Measurements from ENCODE around the gene SCIMP.
"Not testable (repeated sequence)": the region's sequence is repeated elsewhere in the genome, so short reads cannot be mapped to it uniquely, and the experiment has no call there.

SCIMP gene

GRCh38 chr17:5191541-5192417, 42.9 kb downstream of the SCIMP start, which contains the start of gene ZNF594:
Gene ZNF594 (minus strand): TSS chr17:5191868. CDS start chr17:5184256, 7,612 bp downstream.
- Histone ChIP-seq H3K4me1 (ENCODE audit: control insufficient read depth, insufficient read depth, low read length, poor library complexity, severe bottlenecking) (peaks cover 9% of the 10 kb centered on the region), H3K9me3 (ENCODE audit: control insufficient read depth, low read length) (no peaks in the 10 kb centered on the region), H3K27me3 (replicated peaks; ENCODE audit: control insufficient read depth, insufficient read depth, low read length, poor library complexity, severe bottlenecking) (no peaks in the 10 kb centered on the region), H3K27ac (ENCODE audit: insufficient read depth, low read length, poor library complexity, severe bottlenecking) (peak within 1 kb of the TSS; percentile 75), H3K36me3 (ENCODE audit: control insufficient read depth, insufficient read depth, low read length) (no peaks in the 10 kb centered on the region), H3K4me3 (ENCODE audit: insufficient read depth, low read depth, low read length, poor library complexity, severe bottlenecking) (peak within 1 kb of the TSS; percentile 85)
- peak; percentile 92 to 95 (median 92) for DNase-seq

- H3K9me3 ChIP-seq (ENCODE audit: control insufficient read depth, low read length) = peaks cover 56% of the 10 kb centered on the region
- H3K36me3 ChIP-seq (ENCODE audit: control insufficient read depth, insufficient read depth, low read length) = no peaks in the 10 kb centered on the region
- H3K27ac ChIP-seq (ENCODE audit: insufficient read depth, low read length, poor library complexity, severe bottlenecking) = no peak overlapping the region
- H3K27me3 ChIP-seq (replicated peaks; ENCODE audit: control insufficient read depth, insufficient read depth, low read length, poor library complexity, severe bottlenecking) = no peaks in the 10 kb centered on the region
- H3K4me1 ChIP-seq (ENCODE audit: control insufficient read depth, insufficient read depth, low read length, poor library complexity, severe bottlenecking) = no peaks in the 10 kb centered on the region
- H3K4me3 ChIP-seq (ENCODE audit: insufficient read depth, low read depth, low read length, poor library complexity, severe bottlenecking) = no peak overlapping the region
- DNase-seq = peak in 1 of 3 donors; percentile 13
Observed at GRCh38 chr17:5184288-5184687, 50.4 kb downstream of the SCIMP start.

GRCh38 chr17:5183410-5183793, 51.3 kb downstream of the SCIMP start:
- Histone ChIP-seq H3K4me1 (ENCODE audit: control insufficient read depth, insufficient read depth, low read length, poor library complexity, severe bottlenecking) (no peaks in the 10 kb centered on the region), H3K9me3 (ENCODE audit: control insufficient read depth, low read length) (peaks cover 57% of the 10 kb centered on the region), H3K36me3 (ENCODE audit: control insufficient read depth, insufficient read depth, low read length) (no peaks in the 10 kb centered on the region), H3K27me3 (replicated peaks; ENCODE audit: control insufficient read depth, insufficient read depth, low read length, poor library complexity, severe bottlenecking) (no peaks in the 10 kb centered on the region), H3K27ac (ENCODE audit: insufficient read depth, low read length, poor library complexity, severe bottlenecking) (no peak overlapping the region), H3K4me3 (ENCODE audit: insufficient read depth, low read depth, low read length, poor library complexity, severe bottlenecking) (no peak overlapping the region)
- DNase-seq = no peak

- no peaks in the 10 kb centered on the region for H3K27me3 ChIP-seq (replicated peaks; ENCODE audit: control insufficient read depth, insufficient read depth, low read length, poor library complexity, severe bottlenecking)
- H3K27ac ChIP-seq (ENCODE audit: insufficient read depth, low read length, poor library complexity, severe bottlenecking) = no peak overlapping the region
- H3K9me3 ChIP-seq (ENCODE audit: control insufficient read depth, low read length) = peaks cover 59% of the 10 kb centered on the region
- no peaks in the 10 kb centered on the region for H3K4me1 ChIP-seq (ENCODE audit: control insufficient read depth, insufficient read depth, low read length, poor library complexity, severe bottlenecking)
- no peak for DNase-seq
- no peaks in the 10 kb centered on the region for H3K36me3 ChIP-seq (ENCODE audit: control insufficient read depth, insufficient read depth, low read length)
- H3K4me3 ChIP-seq (ENCODE audit: insufficient read depth, low read depth, low read length, poor library complexity, severe bottlenecking) = no peak overlapping the region
Observed at GRCh38 chr17:5182597-5183409, 51.9 kb downstream of the SCIMP start.

- Histone ChIP-seq H3K27ac (ENCODE audit: insufficient read depth, low read length, poor library complexity, severe bottlenecking) (no peak overlapping the region), H3K36me3 (ENCODE audit: control insufficient read depth, insufficient read depth, low read length) (no peaks in the 10 kb centered on the region), H3K27me3 (replicated peaks; ENCODE audit: control insufficient read depth, insufficient read depth, low read length, poor library complexity, severe bottlenecking) (no peaks in the 10 kb centered on the region), H3K4me3 (ENCODE audit: insufficient read depth, low read depth, low read length, poor library complexity, severe bottlenecking) (no peak overlapping the region), H3K9me3 (ENCODE audit: control insufficient read depth, low read length) (peaks cover 59% of the 10 kb centered on the region), H3K4me1 (ENCODE audit: control insufficient read depth, insufficient read depth, low read length, poor library complexity, severe bottlenecking) (no peaks in the 10 kb centered on the region)
- no peak for DNase-seq
Observed at GRCh38 chr17:5181509-5182305, 53.0 kb downstream of the SCIMP start.

GRCh38 chr17:5179003-5179402, 55.7 kb downstream of the SCIMP start:
- DNase-seq = no peak
- H3K9me3 ChIP-seq (ENCODE audit: control insufficient read depth, low read length) = peaks cover 53% of the 10 kb centered on the region
- no peaks in the 10 kb centered on the region for H3K27me3 ChIP-seq (replicated peaks; ENCODE audit: control insufficient read depth, insufficient read depth, low read length, poor library complexity, severe bottlenecking)
- H3K27ac ChIP-seq (ENCODE audit: insufficient read depth, low read length, poor library complexity, severe bottlenecking) = no peak overlapping the region
- H3K4me1 ChIP-seq (ENCODE audit: control insufficient read depth, insufficient read depth, low read length, poor library complexity, severe bottlenecking) = no peaks in the 10 kb centered on the region
- no peaks in the 10 kb centered on the region for H3K36me3 ChIP-seq (ENCODE audit: control insufficient read depth, insufficient read depth, low read length)
- no peak overlapping the region for H3K4me3 ChIP-seq (ENCODE audit: insufficient read depth, low read depth, low read length, poor library complexity, severe bottlenecking)

GRCh38 chr17:5175027-5175426, 59.6 kb downstream of the SCIMP start:
- not testable (repeated sequence) for H3K36me3 ChIP-seq (ENCODE audit: control insufficient read depth, insufficient read depth, low read length); H3K4me3 ChIP-seq (ENCODE audit: insufficient read depth, low read depth, low read length, poor library complexity, severe bottlenecking); H3K4me1 ChIP-seq (ENCODE audit: control insufficient read depth, insufficient read depth, low read length, poor library complexity, severe bottlenecking); H3K27ac ChIP-seq (ENCODE audit: insufficient read depth, low read length, poor library complexity, severe bottlenecking); DNase-seq; H3K27me3 ChIP-seq (replicated peaks; ENCODE audit: control insufficient read depth, insufficient read depth, low read length, poor library complexity, severe bottlenecking)
- peaks cover 13% of the 10 kb centered on the region for H3K9me3 ChIP-seq (ENCODE audit: control insufficient read depth, low read length)

GRCh38 chr17:5165791-5166564, 68.7 kb downstream of the SCIMP start:
- H3K27ac ChIP-seq (ENCODE audit: insufficient read depth, low read length, poor library complexity, severe bottlenecking); H3K36me3 ChIP-seq (ENCODE audit: control insufficient read depth, insufficient read depth, low read length); H3K4me3 ChIP-seq (ENCODE audit: insufficient read depth, low read depth, low read length, poor library complexity, severe bottlenecking); DNase-seq; H3K27me3 ChIP-seq (replicated peaks; ENCODE audit: control insufficient read depth, insufficient read depth, low read length, poor library complexity, severe bottlenecking); H3K4me1 ChIP-seq (ENCODE audit: control insufficient read depth, insufficient read depth, low read length, poor library complexity, severe bottlenecking); H3K9me3 ChIP-seq (ENCODE audit: control insufficient read depth, low read length): not testable (repeated sequence)

- Histone ChIP-seq H3K27me3 (replicated peaks; ENCODE audit: control insufficient read depth, insufficient read depth, low read length, poor library complexity, severe bottlenecking) (no peaks in the 10 kb centered on the region), H3K36me3 (ENCODE audit: control insufficient read depth, insufficient read depth, low read length) (no peaks in the 10 kb centered on the region), H3K4me1 (ENCODE audit: control insufficient read depth, insufficient read depth, low read length, poor library complexity, severe bottlenecking) (no peaks in the 10 kb centered on the region), H3K27ac (ENCODE audit: insufficient read depth, low read length, poor library complexity, severe bottlenecking) (no peak overlapping the region), H3K4me3 (ENCODE audit: insufficient read depth, low read depth, low read length, poor library complexity, severe bottlenecking) (no peak overlapping the region), H3K9me3 (ENCODE audit: control insufficient read depth, low read length) (no peaks in the 10 kb centered on the region)
- no peak for DNase-seq
Observed at GRCh38 chr17:5164436-5164835, 70.2 kb downstream of the SCIMP start.

Measured in effector memory CD4-positive, alpha-beta T cell (primary cell).